Renal cortical epithelial cell (primary cell): ENCODE data around the gene TENT4B. TPM values are rescaled to one million over a fixed set of nuclear protein-coding genes. Genes with fewer than 3 reads are reported as not detected.

Experiments
- DNase-seq: peaks from one replicate; pipeline ENCODE4 v3.0.0-alpha.2; 2011; ENCODE audit warnings: low read depth
- total RNA-seq: library from RNA; depleted of rRNA; stranded (reverse); fragments of >200 nt; gene quantifications from 2 replicates; pipeline ENCODE4 v1.2.3, GENCODE V29; 2014

The TENT4B gene
- total RNA-seq, 1 donor from 2014 or later, result 10.3 TPM

DNA sequence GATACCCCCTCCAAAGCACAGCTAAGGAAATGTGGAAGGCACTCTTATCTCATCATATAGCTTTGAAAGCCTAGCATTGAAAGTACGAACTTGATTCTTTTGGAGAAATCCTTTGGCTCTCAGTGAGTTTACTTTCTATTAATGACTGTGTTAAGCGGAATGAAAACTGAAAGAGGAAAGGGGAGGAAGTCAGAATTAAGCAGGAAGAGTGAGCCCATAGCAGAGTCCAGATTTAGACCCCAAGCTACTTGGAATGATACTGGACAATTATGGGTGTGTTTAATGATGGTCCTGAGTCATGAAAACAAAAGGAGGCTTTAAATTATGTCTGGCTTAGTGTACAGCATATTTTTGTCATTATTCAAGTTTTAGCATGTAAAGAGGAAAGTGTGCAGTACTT is 42.2 kb downstream of the TENT4B start:
- peak; percentile 23 for DNase-seq

DNA sequence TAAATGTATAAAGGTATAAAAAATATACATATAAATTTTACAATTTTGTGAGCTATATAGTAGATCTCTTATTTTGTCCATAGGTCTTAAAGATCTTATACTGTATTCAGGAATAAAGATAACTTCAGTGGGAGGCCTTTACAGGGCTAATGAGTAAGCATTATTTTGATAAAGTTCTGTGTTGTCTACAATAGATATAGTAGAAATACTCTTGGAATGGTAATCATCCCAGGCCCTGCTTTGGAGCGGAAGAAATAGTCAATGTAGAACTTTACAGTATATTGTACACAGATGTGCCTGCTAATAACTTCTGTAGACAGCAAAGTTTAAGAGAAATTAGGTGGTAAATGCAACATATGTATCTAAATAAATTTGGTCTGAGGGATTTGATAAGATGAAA is 42.6 kb downstream of the TENT4B start:
- no peak for DNase-seq

DNA sequence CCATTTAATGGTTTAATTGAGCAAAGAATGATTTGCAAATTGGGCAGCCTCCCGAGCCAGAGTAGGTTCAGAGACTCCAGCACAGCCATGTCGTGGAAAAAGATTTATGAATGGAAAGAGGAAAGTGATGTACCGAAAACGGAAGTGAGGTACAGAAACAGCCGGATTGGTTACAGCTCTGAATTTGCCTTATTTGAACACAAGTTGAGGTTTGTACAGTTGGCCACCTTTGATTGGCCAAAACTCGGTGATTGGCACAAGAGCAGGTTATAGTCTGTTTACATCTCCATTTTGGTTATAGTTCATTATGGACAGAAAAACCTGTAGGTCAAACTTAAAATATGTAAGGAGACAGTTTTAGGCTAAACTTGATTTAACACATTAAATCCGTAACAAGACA is 44.5 kb downstream of the TENT4B start:
- DNase-seq, result no peak

DNA sequence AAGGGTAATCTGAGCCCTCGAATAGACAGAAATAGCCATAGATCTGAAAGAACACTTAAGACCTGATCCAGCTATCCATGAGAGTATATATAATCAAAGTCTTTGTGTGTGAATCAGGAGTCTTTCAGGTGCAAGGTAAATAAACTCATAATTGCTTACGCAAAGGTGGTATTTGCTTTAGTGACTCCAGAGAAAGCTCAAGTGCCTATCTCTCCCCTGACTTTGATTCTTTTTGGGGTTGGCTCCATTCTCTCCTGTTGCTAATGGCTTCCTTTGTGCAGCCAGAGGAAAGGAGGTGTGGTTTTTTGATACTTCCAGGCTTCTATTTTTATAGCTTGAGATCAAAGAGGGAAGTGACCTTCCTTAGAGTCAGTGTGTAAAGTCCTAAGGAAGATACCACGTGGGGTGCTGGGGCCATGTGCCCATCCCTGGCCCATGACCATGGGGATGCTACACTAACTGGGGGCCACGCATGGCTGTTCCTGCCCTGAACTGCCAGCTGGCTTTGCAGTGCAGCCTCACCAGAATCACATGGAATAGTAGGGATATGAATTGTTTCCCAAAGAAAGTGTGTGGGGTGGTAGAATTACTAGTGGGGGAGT is 45.8 kb downstream of the TENT4B start:
- DNase-seq, result no peak

DNA sequence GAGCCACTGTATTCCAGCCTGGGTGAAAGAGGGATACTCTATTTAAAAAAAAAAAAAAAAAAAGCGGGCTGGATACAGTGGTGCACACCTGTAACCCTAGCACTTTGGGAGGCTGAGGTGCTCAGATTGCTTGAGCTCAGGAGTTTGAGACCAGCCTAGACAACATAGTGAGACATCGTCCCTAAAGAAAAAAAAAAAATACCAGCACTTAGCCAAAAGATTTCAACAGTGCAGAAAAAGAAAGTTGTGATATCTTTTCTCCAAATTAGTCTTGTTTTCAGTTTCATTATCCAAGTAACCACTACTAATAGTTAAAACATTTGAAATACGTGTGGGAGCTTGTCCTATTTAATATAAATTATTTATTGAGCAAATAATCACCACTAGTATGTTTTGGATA is 48.7 kb downstream of the TENT4B start:
- no peak for DNase-seq

DNA sequence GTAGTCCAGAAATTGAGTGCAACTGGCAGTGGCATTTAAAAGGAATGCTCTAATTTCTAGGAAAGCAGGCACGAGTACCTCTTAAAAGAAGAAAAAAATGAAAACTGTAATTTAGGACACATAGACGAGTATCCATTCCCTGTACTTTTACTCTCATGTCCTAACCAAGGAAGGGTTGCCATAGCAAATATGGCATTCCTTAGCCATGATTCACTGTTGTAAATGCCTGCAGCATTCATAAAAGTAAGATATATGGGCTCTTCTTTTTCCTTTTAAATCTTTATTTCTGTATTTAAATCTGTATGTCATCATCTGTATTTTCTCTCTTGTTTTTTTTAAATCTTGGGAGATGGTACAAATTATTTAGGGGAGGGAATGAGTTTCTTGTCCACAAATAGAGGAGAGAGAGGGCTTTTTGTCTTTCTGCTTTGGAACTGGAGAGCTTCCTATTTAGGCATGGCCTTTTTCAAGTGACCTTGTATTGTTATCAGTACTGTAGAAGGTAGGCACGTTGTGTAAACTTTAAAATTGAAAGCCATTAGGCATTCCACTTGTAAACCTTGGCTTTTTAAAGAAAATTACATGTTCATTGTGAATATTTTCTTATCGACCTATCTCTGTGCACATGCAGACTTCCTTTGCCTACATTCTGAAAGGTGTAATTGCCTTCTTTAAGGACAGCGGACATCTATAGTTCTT is 50.0 kb downstream of the TENT4B start:
- DNase-seq, result peak; percentile 94

GRCh38 chr16:50203681-50204080 is 50.6 kb downstream of the TENT4B start:
- no peak for DNase-seq

- DNase-seq, result no peak
Measured at GRCh38 chr16:50204453-50205108, 51.5 kb downstream of the TENT4B start.

- DNase-seq, result peak; percentile 46
Measured at GRCh38 chr16:50207652-50208051, 54.5 kb downstream of the TENT4B start.

- DNase-seq, result peak; percentile 89
Measured at GRCh38 chr16:50208460-50208931, 55.4 kb downstream of the TENT4B start.

DNA sequence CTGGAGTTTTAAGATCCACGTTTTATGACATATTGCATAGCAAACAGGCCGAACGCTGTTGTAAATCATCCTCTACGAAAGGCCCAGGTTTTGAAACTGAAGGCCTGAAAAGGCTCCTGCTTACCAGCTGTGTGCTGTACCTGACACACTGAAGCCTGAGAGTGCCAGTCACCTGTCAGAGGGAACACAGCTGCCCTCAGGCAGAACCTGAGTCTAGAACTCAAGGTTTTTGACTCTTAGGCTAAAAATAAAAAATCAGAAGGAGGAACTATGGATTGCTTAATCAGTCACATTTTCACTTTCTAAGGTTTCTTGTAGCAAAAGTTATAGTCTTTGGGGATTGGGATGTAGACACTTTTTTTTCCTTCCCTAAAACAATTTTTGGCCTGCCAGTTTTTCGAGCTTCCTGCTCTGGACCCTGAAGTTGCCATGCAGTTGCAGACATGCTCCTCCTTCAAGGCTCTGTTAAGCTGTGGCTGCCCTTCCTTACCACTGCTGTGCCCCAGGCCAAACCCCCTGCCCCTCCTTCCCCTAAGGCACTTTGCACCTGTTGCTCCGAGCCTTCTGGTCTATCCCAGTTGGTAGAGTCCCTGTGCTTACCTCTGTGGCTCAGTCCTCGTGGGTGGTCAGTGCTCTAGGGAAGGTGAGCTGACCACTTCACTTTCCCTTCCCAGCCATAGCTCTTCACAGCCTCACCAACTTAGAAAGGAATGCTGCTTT is 56.6 kb downstream of the TENT4B start:
- no peak for DNase-seq

GRCh38 chr16:50210266-50211038 is 57.3 kb downstream of the TENT4B start:
- peak; percentile 74 for DNase-seq

GRCh38 chr16:50213939-50214519 is 60.9 kb downstream of the TENT4B start:
- DNase-seq, result peak; percentile 60

- no peak for DNase-seq
Measured at GRCh38 chr16:50215680-50216079, 62.6 kb downstream of the TENT4B start.

- DNase-seq, result no peak
Measured at GRCh38 chr16:50216231-50216630, 63.1 kb downstream of the TENT4B start.

DNA sequence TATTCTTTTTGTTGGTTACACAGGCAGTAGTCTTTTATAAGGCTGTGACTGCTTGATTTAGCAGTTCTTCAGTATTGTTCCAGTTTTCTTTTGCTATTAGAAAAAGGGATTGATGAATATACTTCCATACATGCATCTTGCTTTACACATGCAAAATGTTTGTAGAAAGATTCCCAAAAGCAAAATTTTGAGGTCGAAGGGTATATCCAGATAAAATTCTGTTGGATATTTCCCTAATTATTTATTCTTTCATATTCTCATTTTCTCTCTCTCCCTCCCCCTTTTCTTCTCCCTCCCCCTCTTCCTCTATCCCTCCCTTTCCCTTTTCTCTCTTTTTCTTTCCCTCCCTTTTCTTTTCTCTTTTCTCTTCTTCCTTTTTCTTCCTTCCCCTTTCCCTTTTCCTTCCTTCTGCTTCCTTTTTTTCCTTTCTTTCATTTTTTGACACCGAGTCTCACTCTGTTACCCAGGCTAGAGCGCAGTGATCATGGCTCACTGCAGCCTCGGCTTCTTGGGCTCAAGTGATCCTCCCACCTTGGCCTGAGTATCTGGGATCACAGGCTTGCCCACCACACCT is 66.4 kb downstream of the TENT4B start:
- no peak for DNase-seq

DNA sequence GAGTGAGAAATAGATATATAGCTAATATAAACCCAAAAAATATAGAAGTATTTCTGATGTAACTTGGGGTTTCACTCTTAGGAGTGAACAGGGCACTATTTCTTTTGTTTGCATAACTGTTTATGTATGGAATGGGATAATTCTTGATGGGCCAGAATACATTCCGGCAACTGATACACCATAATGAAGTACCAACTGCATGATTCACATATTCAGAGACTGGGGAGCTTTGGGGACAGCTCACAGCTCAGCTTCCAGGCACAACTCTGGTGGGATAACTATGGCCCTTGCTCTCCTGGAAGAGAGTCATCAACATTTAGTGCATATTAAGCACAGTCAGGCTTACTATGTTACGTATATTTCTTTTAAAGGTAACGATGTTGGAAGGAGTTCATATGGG is 71.2 kb downstream of the TENT4B start:
- DNase-seq, result no peak

DNA sequence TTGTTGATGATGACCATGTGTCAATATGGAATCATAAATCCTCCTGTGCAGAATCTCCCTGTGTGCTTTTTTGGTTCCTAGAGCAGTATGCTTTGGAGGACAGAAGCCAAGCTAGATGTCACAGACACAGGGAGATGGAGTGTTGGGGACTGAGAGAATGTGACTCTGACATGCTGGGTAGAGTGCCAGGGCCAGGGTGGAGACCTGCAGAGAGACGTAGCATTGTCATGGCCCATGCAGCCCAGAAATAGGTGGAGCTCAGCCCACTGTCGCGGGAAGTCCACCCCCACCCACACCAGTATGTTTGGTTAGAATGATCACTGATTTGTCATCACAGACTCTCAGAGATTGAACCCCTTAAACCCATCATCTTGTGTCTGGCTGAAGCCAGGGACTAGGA is 74.0 kb downstream of the TENT4B start:
- no peak for DNase-seq

DNA sequence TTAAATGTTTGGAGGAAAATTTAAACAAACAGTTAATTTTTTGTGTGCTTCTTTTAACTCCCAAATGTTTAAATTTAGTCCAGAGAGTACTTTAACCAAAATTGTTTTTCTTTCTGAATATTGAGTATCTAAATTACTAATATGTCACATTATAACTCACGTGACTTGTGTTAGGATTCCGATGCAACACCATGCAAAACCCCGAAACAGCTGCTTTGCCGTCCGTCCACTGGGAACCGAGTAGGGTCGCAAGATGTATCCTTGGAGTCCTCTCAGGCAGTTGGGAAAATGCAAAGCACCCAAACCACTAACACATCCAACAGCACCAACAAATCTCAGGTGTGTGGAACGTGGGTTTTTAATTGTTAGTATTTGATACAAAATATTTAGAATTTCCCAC is 74.6 kb downstream of the TENT4B start:
- DNase-seq, result no peak

DNA sequence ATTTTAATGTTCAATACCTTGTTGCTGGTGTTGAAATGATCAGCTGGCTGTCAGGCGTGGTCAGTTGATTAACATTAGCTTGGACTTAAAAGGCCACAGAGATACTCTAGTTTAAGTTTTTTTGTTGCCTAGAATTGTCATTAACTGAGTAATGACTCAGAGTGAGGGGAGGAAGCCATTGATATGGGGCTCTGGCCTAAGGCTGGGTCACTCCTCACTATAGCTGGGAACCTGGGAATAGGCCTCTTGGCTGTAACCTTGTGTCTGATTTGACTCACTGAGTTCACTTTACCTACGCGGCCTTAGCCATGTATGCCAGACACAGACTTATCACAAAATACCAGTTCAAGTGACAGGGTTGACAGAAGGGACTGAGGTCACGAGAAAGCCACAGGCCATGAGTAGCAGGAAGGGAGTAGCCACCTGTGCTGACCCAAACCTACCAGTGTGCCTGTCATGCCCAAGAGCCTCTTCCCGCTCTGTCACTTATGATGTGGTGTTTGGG is 75.3 kb downstream of the TENT4B start:
- no peak for DNase-seq
